Left colon (tissue), 2 donors: Measurements from ENCODE around the gene AGMO. TPM values are rescaled to one million over a fixed set of nuclear protein-coding genes. Genes with fewer than 3 reads are reported as not detected.

Source experiments
- ATAC-seq: fragments of 200-7000 bp; cut with Tn5 transposase; one replicate; pipeline ENCODE4 v1.9.1; 2020; ENCODE audit warnings: mild to moderate bottlenecking, moderate library complexity
- DNase-seq, 2 donors: peaks; one replicate each; pipeline ENCODE4 v3.0.0-alpha.2; 2020
- intact Hi-C, 2 donors: fragments of 100-400 bp; cut with DNase I in 1 of 2; cut with micrococcal nuclease in 1 of 2; formaldehyde crosslinking; loops; one replicate each; pipeline versions ENCODE4 v1.11.2 to v1.14.0; 2022; cut with DNase I, micrococcal nuclease
- total RNA-seq, 2 donors: library from RNA; stranded (reverse); fragmentation: NEBNext Ultra II Directional; extraction: Animal tissue kit (Norgen Biotek cat#: 25700); gene quantifications; one replicate each; pipeline ENCODE4 v1.2.1, GENCODE V29; 2021
- donor health status: DM: no; HTN: no; CAD: no.
- donor health status: DM: yes; HTN: yes; CAD: no.

AGMO gene
- total RNA-seq, 2 donors from 2014 or later: 0.37 to 1.9 TPM

GRCh38 chr7:15367897-15368296, 193.9 kb downstream of the AGMO start:
- intact Hi-C loops: no loop called here
- no peak for DNase-seq
- no peak for ATAC-seq

GRCh38 chr7:15358112-15358511, 203.7 kb downstream of the AGMO start:
- no peak for ATAC-seq
- DNase-seq: no peak
- intact Hi-C loops: no loop called here

- ATAC-seq: no peak
- intact Hi-C loops: no loop called here
- no peak for DNase-seq
Observed at GRCh38 chr7:15352421-15353206, 209.2 kb downstream of the AGMO start.

- intact Hi-C loops: no loop called here
- no peak for ATAC-seq
- no peak for DNase-seq
Observed at GRCh38 chr7:15345216-15345615, 216.6 kb downstream of the AGMO start.

GRCh38 chr7:15341817-15342216, 220.0 kb downstream of the AGMO start:
- DNase-seq: no peak
- no peak for ATAC-seq
- intact Hi-C loops: no loop called here

GRCh38 chr7:15336146-15336545, 225.7 kb downstream of the AGMO start:
- ATAC-seq (no peak), DNase-seq (no peak)
- intact Hi-C loops: no loop called here

GRCh38 chr7:15335390-15335789, 226.4 kb downstream of the AGMO start:
- DNase-seq (no peak), ATAC-seq (no peak)
- intact Hi-C loops: no loop called here

- intact Hi-C loops: no loop called here
- ATAC-seq: no peak
- DNase-seq: no peak
Observed at GRCh38 chr7:15334536-15335263, 227.1 kb downstream of the AGMO start.

- intact Hi-C loops: no loop called here
- no peak for ATAC-seq
- DNase-seq: no peak
Observed at GRCh38 chr7:15332956-15333355, 228.9 kb downstream of the AGMO start.

- ATAC-seq: no peak
- no peak for DNase-seq
- intact Hi-C loops: no loop called here
Observed at GRCh38 chr7:15330943-15331342, 230.9 kb downstream of the AGMO start.

- intact Hi-C loops: no loop called here
- DNase-seq: no peak
- ATAC-seq: no peak
Observed at GRCh38 chr7:15327001-15327400, 234.8 kb downstream of the AGMO start.

- no peak for DNase-seq
- intact Hi-C loops: no loop called here
- peak; percentile 42 for ATAC-seq
Observed at GRCh38 chr7:15326044-15326644, 235.7 kb downstream of the AGMO start.

GRCh38 chr7:15323550-15323949, 238.3 kb downstream of the AGMO start:
- intact Hi-C loops: no loop called here
- ATAC-seq: no peak
- no peak for DNase-seq

GRCh38 chr7:15317215-15317614, 244.6 kb downstream of the AGMO start:
- DNase-seq (no peak), ATAC-seq (no peak)
- intact Hi-C loops: no loop called here

GRCh38 chr7:15315678-15316077, 246.1 kb downstream of the AGMO start:
- no peak for ATAC-seq
- DNase-seq: no peak
- intact Hi-C loops: no loop called here

- ATAC-seq (no peak), DNase-seq (no peak)
- intact Hi-C loops: no loop called here
Observed at GRCh38 chr7:15314922-15315321, 246.9 kb downstream of the AGMO start.

GRCh38 chr7:15313361-15313760, 248.5 kb downstream of the AGMO start:
- no peak for DNase-seq
- ATAC-seq: no peak
- intact Hi-C loops: no loop called here

- ATAC-seq: no peak
- DNase-seq: no peak
- intact Hi-C loops: loop anchor here in 1 of 2 donors (10.0 kb wide), 1 partner anchor 765 kb away; no protein-coding TSS in a partner anchor
Observed at GRCh38 chr7:15309872-15310271, 251.9 kb downstream of the AGMO start.

- intact Hi-C loops: loop anchor here in 1 of 2 donors (10.0 kb wide), 1 partner anchor 766 kb away; no protein-coding TSS in a partner anchor
- DNase-seq (no peak), ATAC-seq (no peak)
Observed at GRCh38 chr7:15308821-15309220, 253.0 kb downstream of the AGMO start.

- no peak for ATAC-seq
- intact Hi-C loops: loop anchor here in 1 of 2 donors (10.0 kb wide), 1 partner anchor 769 kb away; no protein-coding TSS in a partner anchor
- no peak for DNase-seq
Observed at GRCh38 chr7:15306296-15306695, 255.5 kb downstream of the AGMO start.
